Stomach (tissue), 4 donors: ENCODE measurements around the gene TMEM248.

ENCODE experiments used
- EP300 ChIP-seq: sonication (generic); formaldehyde crosslinking; IDR thresholded peaks from one replicate; pipeline ENCODE4 v1.6.1; 2017; ENCODE audit warnings: antibody characterized with exemption
- TF ChIP-seq, protein P1 (sequence below), 7 experiments: fragments of 450-650 bp in 4 of 7; fragments of 200-600 bp in 3 of 7; sonication (generic) in 3 of 7; IDR thresholded peaks; one replicate each; pipeline ENCODE4 v1.5.1; 2016 to 2019; ENCODE audit warnings: antibody characterized with exemption in 7 of 7, control low read depth in 2 of 7, mild to moderate bottlenecking in 1 of 7

DNA sequence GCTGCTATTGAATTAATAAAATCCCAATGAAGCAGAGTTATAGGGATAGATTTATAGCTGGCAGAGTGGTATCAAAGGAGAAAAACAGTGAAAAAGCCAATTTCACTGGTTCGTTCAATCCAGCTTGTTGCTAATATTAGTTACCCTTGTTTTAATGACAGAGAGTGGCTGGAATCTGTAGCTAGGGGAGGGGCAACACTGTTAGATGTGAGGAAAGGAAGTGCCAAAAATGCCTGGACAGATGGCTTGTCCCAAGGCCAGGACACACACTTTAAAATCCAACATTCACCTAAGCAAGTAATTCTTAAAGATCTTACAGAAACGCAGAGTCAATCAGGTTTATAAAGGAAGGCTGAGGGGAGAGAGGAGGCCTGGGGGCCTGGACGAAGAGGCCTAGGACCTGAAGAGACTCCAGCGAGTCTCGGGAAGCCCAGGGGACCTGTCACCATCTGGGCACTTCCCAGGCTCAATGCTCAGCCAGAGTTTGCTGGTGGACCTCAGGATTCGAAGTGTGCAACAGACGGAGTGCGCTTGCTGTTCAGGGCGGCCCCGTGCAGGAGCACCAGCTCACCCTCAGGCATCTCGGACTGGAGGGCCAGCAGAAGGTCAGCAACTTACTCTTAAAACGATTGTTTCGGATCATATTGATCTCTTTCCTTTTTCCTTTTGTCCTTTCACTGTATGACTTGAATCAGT is 36.7 kb downstream of the TMEM248 start:
- TF ChIP-seq EP300, result no peak
- TF ChIP-seq, protein P1, sequence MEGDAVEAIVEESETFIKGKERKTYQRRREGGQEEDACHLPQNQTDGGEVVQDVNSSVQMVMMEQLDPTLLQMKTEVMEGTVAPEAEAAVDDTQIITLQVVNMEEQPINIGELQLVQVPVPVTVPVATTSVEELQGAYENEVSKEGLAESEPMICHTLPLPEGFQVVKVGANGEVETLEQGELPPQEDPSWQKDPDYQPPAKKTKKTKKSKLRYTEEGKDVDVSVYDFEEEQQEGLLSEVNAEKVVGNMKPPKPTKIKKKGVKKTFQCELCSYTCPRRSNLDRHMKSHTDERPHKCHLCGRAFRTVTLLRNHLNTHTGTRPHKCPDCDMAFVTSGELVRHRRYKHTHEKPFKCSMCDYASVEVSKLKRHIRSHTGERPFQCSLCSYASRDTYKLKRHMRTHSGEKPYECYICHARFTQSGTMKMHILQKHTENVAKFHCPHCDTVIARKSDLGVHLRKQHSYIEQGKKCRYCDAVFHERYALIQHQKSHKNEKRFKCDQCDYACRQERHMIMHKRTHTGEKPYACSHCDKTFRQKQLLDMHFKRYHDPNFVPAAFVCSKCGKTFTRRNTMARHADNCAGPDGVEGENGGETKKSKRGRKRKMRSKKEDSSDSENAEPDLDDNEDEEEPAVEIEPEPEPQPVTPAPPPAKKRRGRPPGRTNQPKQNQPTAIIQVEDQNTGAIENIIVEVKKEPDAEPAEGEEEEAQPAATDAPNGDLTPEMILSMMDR (IDR thresholded peaks at IDR 0.05), result no peak
